ENCODE data around the gene KRTAP10-8. TPM values are rescaled to one million over a fixed set of nuclear protein-coding genes. Genes with fewer than 3 reads are reported as not detected.

Gene KRTAP10-8
- polyA plus RNA-seq, 1 donor from 2014 or later, result not detected

DNA sequence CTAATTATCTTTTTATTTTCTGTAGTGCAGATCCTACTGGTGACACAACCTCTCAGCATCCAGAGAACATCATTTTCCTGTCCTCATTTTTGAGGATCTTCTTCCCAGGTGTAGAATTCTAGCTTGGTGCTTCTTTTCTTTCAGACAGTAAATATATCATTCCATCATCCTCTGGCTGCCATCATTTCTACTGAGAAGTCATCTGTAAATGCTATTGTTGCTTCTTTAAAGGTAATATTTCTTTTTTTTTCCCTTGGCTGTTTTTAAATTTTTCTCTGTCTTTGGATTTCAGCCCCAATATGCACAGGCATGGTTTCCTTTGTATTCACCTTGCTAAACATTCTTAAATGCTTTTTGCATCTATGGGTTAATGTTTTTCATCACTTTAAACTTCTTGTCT lies 11.7 kb downstream of the KRTAP10-8 start:
- Histone ChIP-seq H3K27me3 (ENCODE audit: insufficient read depth, low read depth, low read length) (no peaks in the 10 kb centered on the region), H3F3A (ENCODE audit: insufficient read depth, low read length, poor library complexity, severe bottlenecking) (no peaks in the 10 kb centered on the region), H3K4me3 (ENCODE audit: low read length) (no peak overlapping the region), H3K79me2 (replicated peaks; ENCODE audit: insufficient read depth, low read length) (no peaks in the 10 kb centered on the region), H3K9me2 (ENCODE audit: insufficient read depth, low read length) (no peaks in the 10 kb centered on the region), H3K4me2 (ENCODE audit: low read length) (no peak overlapping the region), H3K9me3 (ENCODE audit: low read length) (peaks cover 6% of the 10 kb centered on the region), H3K36me3 (ENCODE audit: insufficient read depth, low read length) (no peaks in the 10 kb centered on the region), H4K20me1 (ENCODE audit: insufficient read depth) (no peaks in the 10 kb centered on the region), H2AFZ (ENCODE audit: low read depth, low read length) (no peak overlapping the region), H3K27ac (ENCODE audit: low read length) (no peak overlapping the region), H3K9ac (ENCODE audit: low read length) (no peak overlapping the region)
- TF ChIP-seq EP300 (conservative IDR thresholded peaks at IDR 0.05; ENCODE audit: poor library complexity, severe bottlenecking) (no peak), POLR2AphosphoS5 (IDR thresholded peaks at IDR 0.05) (no peak), MXI1 (conservative IDR thresholded peaks at IDR 0.05; ENCODE audit: poor library complexity, severe bottlenecking) (no peak)
- TF ChIP-seq, protein P1, sequence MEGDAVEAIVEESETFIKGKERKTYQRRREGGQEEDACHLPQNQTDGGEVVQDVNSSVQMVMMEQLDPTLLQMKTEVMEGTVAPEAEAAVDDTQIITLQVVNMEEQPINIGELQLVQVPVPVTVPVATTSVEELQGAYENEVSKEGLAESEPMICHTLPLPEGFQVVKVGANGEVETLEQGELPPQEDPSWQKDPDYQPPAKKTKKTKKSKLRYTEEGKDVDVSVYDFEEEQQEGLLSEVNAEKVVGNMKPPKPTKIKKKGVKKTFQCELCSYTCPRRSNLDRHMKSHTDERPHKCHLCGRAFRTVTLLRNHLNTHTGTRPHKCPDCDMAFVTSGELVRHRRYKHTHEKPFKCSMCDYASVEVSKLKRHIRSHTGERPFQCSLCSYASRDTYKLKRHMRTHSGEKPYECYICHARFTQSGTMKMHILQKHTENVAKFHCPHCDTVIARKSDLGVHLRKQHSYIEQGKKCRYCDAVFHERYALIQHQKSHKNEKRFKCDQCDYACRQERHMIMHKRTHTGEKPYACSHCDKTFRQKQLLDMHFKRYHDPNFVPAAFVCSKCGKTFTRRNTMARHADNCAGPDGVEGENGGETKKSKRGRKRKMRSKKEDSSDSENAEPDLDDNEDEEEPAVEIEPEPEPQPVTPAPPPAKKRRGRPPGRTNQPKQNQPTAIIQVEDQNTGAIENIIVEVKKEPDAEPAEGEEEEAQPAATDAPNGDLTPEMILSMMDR (IDR thresholded peaks at IDR 0.05; ENCODE audit: poor library complexity, severe bottlenecking), result no peak

DNA sequence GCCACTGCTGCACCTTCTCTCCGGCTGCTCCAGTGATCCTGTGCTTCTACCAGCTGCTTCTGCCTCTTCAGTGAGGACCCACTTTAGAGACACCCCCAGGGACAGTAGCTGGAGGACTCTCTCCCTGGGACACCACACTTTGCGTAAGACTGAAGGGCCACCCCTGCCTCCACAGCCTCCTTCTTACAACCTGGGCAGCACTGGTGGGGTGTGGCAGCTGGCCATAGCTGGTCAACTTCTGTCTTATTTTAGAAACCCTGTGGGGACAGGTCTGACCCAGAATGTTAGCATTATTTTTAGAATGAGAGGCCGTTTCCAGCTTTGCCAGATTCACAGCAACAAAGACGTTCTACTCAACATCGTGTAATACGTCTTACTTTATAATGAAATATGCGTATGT lies 13.9 kb downstream of the KRTAP10-8 start:
- Histone ChIP-seq H3F3A (ENCODE audit: insufficient read depth, low read length, poor library complexity, severe bottlenecking) (no peaks in the 10 kb centered on the region), H3K9me3 (ENCODE audit: low read length) (peaks cover 6% of the 10 kb centered on the region), H3K79me2 (replicated peaks; ENCODE audit: insufficient read depth, low read length) (no peaks in the 10 kb centered on the region), H3K9me2 (ENCODE audit: insufficient read depth, low read length) (no peaks in the 10 kb centered on the region), H3K9ac (ENCODE audit: low read length) (no peak overlapping the region), H3K27me3 (ENCODE audit: insufficient read depth, low read depth, low read length) (no peaks in the 10 kb centered on the region), H2AFZ (ENCODE audit: low read depth, low read length) (no peak overlapping the region), H3K4me3 (ENCODE audit: low read length) (no peak overlapping the region), H3K27ac (ENCODE audit: low read length) (no peak overlapping the region), H3K36me3 (ENCODE audit: insufficient read depth, low read length) (no peaks in the 10 kb centered on the region), H4K20me1 (ENCODE audit: insufficient read depth) (no peaks in the 10 kb centered on the region), H3K4me2 (ENCODE audit: low read length) (no peak overlapping the region)
- TF ChIP-seq TAF1 (IDR thresholded peaks at IDR 0.05; ENCODE audit: low read depth), result no peak
- TF ChIP-seq EP300 (conservative IDR thresholded peaks at IDR 0.05; ENCODE audit: poor library complexity, severe bottlenecking), result no peak
- no peak for TF ChIP-seq SMC3 (conservative IDR thresholded peaks at IDR 0.05; ENCODE audit: poor library complexity)
- TF ChIP-seq, protein P2, sequence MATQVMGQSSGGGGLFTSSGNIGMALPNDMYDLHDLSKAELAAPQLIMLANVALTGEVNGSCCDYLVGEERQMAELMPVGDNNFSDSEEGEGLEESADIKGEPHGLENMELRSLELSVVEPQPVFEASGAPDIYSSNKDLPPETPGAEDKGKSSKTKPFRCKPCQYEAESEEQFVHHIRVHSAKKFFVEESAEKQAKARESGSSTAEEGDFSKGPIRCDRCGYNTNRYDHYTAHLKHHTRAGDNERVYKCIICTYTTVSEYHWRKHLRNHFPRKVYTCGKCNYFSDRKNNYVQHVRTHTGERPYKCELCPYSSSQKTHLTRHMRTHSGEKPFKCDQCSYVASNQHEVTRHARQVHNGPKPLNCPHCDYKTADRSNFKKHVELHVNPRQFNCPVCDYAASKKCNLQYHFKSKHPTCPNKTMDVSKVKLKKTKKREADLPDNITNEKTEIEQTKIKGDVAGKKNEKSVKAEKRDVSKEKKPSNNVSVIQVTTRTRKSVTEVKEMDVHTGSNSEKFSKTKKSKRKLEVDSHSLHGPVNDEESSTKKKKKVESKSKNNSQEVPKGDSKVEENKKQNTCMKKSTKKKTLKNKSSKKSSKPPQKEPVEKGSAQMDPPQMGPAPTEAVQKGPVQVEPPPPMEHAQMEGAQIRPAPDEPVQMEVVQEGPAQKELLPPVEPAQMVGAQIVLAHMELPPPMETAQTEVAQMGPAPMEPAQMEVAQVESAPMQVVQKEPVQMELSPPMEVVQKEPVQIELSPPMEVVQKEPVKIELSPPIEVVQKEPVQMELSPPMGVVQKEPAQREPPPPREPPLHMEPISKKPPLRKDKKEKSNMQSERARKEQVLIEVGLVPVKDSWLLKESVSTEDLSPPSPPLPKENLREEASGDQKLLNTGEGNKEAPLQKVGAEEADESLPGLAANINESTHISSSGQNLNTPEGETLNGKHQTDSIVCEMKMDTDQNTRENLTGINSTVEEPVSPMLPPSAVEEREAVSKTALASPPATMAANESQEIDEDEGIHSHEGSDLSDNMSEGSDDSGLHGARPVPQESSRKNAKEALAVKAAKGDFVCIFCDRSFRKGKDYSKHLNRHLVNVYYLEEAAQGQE (IDR thresholded peaks at IDR 0.05; ENCODE audit: borderline replicate concordance), result no peak

- H3K9me2 ChIP-seq (ENCODE audit: insufficient read depth, low read length), result no peaks in the 10 kb centered on the region
- TF ChIP-seq, protein P2 (IDR thresholded peaks at IDR 0.05; ENCODE audit: borderline replicate concordance), result no peak
- TF ChIP-seq RAD21 (conservative IDR thresholded peaks at IDR 0.05) (no peak), EZH2 (IDR thresholded peaks at IDR 0.05; ENCODE audit: borderline replicate concordance, insufficient read depth, low read length, poor library complexity, severe bottlenecking) (no peak), EP300 (conservative IDR thresholded peaks at IDR 0.05; ENCODE audit: poor library complexity, severe bottlenecking) (no peak), TAF1 (IDR thresholded peaks at IDR 0.05; ENCODE audit: low read depth) (no peak)
- no peak overlapping the region for H3K4me2 ChIP-seq (ENCODE audit: low read length)
- no peaks in the 10 kb centered on the region for H4K20me1 ChIP-seq (ENCODE audit: insufficient read depth)
- no peaks in the 10 kb centered on the region for H3K79me2 ChIP-seq (replicated peaks; ENCODE audit: insufficient read depth, low read length)
- no peak overlapping the region for H3K27ac ChIP-seq (ENCODE audit: low read length)
- H2AFZ ChIP-seq (ENCODE audit: low read depth, low read length), result no peak overlapping the region
- H3K4me3 ChIP-seq (ENCODE audit: low read length), result no peak overlapping the region
- H3K9ac ChIP-seq (ENCODE audit: low read length), result no peak overlapping the region
- H3K36me3 ChIP-seq (ENCODE audit: insufficient read depth, low read length), result no peaks in the 10 kb centered on the region
- no peaks in the 10 kb centered on the region for H3F3A ChIP-seq (ENCODE audit: insufficient read depth, low read length, poor library complexity, severe bottlenecking)
- no peaks in the 10 kb centered on the region for H3K27me3 ChIP-seq (ENCODE audit: insufficient read depth, low read depth, low read length)
- peaks cover 6% of the 10 kb centered on the region for H3K9me3 ChIP-seq (ENCODE audit: low read length)
Observed at GRCh38 chr21:44626262-44626661, 14.4 kb downstream of the KRTAP10-8 start.
